HEK293 (cell line): ENCODE measurements around the gene STPG3.
A peak's percentile ranks its signal among the peaks of the same experiment; 100 is the strongest.

Source experiments
- SETDB1 ChIP-seq: IDR thresholded peaks from one replicate; pipeline ENCODE4 v1.6.1; 2017; ENCODE audit warnings: mild to moderate bottlenecking, low read length, moderate library complexity, mixed read lengths; ENCODE audit not compliant: insufficient read length
- ZNF202 ChIP-seq: fragments of 450-650 bp; formaldehyde crosslinking; IDR thresholded peaks from 2 replicates; pipeline ENCODE4 v1.5.1; 2016; ENCODE audit warnings: missing biosample characterization, missing genetic modification characterization, borderline replicate concordance
- ZNF266 ChIP-seq: fragments of 450-650 bp; formaldehyde crosslinking; IDR thresholded peaks from 2 replicates; pipeline ENCODE4 v1.5.1; 2016; ENCODE audit warnings: missing biosample characterization, missing genetic modification characterization, low read depth
- ZNF404 ChIP-seq: fragments of 450-650 bp; formaldehyde crosslinking; IDR thresholded peaks from 2 replicates; pipeline ENCODE4 v1.5.1; 2017; ENCODE audit warnings: missing biosample characterization, missing genetic modification characterization
- ZNF561 ChIP-seq: fragments of 450-650 bp; IDR thresholded peaks from 2 replicates; pipeline ENCODE4 v1.5.1; 2018; ENCODE audit warnings: missing biosample characterization, missing genetic modification characterization, borderline replicate concordance
- ZNF785 ChIP-seq: fragments of 450-650 bp; formaldehyde crosslinking; IDR thresholded peaks from 2 replicates; pipeline ENCODE4 v1.5.1; 2016; ENCODE audit warnings: missing biosample characterization, missing genetic modification characterization
- TF ChIP-seq, protein P1 (sequence below): fragments of 450-650 bp; formaldehyde crosslinking; IDR thresholded peaks from 2 replicates; pipeline ENCODE4 v1.5.1; 2016; ENCODE audit warnings: missing biosample characterization, missing genetic modification characterization

The STPG3 gene

DNA sequence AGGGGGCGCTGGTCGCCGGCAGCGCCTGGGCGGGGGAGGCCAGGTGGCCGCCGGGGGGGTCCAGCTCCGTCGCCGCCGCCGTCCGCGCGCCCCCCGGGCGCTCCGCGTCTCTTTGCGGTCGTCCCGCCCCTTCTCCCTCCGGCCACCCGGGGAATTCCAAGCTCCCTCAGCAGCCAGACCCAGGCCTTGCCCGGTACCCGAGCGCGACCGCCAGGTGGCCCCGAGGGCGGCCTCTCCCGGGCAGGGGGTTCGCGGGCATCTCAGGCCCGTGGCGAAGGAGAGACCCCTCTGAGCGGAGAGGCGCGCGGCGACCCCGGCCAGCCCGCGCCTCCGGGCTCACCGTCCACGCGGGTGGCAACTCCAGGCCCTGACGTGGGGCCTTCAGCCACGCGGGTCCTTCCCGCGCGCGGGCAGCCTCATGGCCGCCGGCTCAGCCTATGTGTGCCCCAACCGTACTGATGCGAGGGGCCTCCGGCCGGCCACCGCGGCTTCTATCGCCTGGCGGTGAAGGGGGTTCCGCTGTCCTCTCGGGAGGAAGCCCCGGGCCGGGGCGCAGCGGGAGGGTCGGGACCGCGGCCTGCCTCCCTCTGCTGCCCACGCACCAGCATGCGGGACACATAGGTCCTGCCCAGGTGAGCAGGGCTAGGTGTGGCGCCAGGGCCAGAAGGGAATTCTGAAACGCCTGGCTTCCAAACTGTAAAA, 51.5 kb downstream of the STPG3 start (continued):
- TF ChIP-seq ZNF561 (tag by site-specific recombination): no peak
- TF ChIP-seq ZNF785 (tag by site-specific recombination): peak; percentile 75
- TF ChIP-seq, protein P1, sequence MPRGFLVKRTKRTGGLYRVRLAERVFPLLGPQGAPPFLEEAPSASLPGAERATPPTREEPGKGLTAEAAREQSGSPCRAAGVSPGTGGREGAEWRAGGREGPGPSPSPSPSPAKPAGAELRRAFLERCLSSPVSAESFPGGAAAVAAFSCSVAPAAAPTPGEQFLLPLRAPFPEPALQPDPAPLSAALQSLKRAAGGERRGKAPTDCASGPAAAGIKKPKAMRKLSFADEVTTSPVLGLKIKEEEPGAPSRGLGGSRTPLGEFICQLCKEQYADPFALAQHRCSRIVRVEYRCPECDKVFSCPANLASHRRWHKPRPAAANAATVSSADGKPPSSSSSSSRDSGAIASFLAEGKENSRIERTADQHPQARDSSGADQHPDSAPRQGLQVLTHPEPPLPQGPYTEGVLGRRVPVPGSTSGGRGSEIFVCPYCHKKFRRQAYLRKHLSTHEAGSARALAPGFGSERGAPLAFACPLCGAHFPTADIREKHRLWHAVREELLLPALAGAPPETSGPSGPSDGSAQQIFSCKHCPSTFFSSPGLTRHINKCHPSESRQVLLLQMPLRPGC: 0 out of 2 replicates have a peak, but pooled peaks have one; percentile 29
- TF ChIP-seq ZNF266 (tag by site-specific recombination): no peak
- TF ChIP-seq ZNF404 (tag by site-specific recombination): no peak
- TF ChIP-seq SETDB1: no peak
- no peak for TF ChIP-seq ZNF202 (tag by site-specific recombination)
